HEK293 (cell line): ENCODE data around the gene SLC25A40.
A peak's percentile ranks its signal among the peaks of the same experiment; 100 is the strongest.

ENCODE experiments used
- CTCF ChIA-PET: fragments of 350-600 bp; formaldehyde crosslinking; extraction: SDS; loops from one replicate; lab custom pipeline; 2021; ENCODE audit warnings: antibody characterized with exemption; lab: Yijun Ruan, JAX
- POLR2A ChIA-PET: fragments of 300-600 bp; formaldehyde crosslinking; extraction: SDS; loops from one replicate; lab custom pipeline; 2020; ENCODE audit warnings: antibody characterized with exemption, inconsistent platforms; lab: Yijun Ruan, JAX
- H3K27ac ChIP-seq: fragments of 200-500 bp; sonication (Bioruptor generic); 2 replicates; pipeline ENCODE4 v1.5.1; 2014; ENCODE audit warnings: low read depth, low read length, control low read depth, inconsistent platforms; ENCODE audit errors: extremely low read depth
- H3K36me3 ChIP-seq, 2 experiments: fragments of 200-500 bp in 1 of 2; sonication (Bioruptor generic) in 1 of 2; 1 replicate in 1 of 2; 2 replicates in 1 of 2; pipeline ENCODE4 v1.5.1; 2014 to 2017; ENCODE audit warnings: inconsistent platforms in 2 of 2, low read length in 2 of 2; ENCODE audit not compliant: control insufficient read depth in 2 of 2, insufficient read depth in 1 of 2
- H3K4me1 ChIP-seq: fragments of 200-500 bp; sonication (Bioruptor generic); 2 replicates; pipeline ENCODE4 v1.5.1; 2014; ENCODE audit warnings: mild to moderate bottlenecking, low read length, inconsistent platforms; ENCODE audit not compliant: control insufficient read depth, insufficient read depth
- H3K4me3 ChIP-seq: 2 replicates; pipeline ENCODE4 v1.5.1; 2011; ENCODE audit warnings: low read depth, mild to moderate bottlenecking, control low read depth, low read length, moderate library complexity
- H3K9me3 ChIP-seq: fragments of 200-500 bp; sonication (Bioruptor generic); 2 replicates; pipeline ENCODE4 v1.5.1; 2014; ENCODE audit warnings: low read depth, low read length, inconsistent platforms; ENCODE audit not compliant: control insufficient read depth, insufficient read depth
- GLI2 ChIP-seq: fragments of 450-650 bp; formaldehyde crosslinking; IDR thresholded peaks from 2 replicates; pipeline ENCODE4; 2017; ENCODE audit warnings: missing biosample characterization, missing genetic modification characterization, low read depth, borderline replicate concordance
- HOXA7 ChIP-seq: sonication (generic); formaldehyde crosslinking; IDR thresholded peaks from 2 replicates; pipeline ENCODE4 v1.8.1; 2022; ENCODE audit warnings: missing genetic modification reagents, borderline replicate concordance
- KLF8 ChIP-seq: fragments of 450-650 bp; formaldehyde crosslinking; IDR thresholded peaks from 2 replicates; pipeline ENCODE4 v1.5.1; 2016; ENCODE audit warnings: missing biosample characterization, missing genetic modification characterization
- OVOL3 ChIP-seq: fragments of 450-650 bp; formaldehyde crosslinking; IDR thresholded peaks from 2 replicates; pipeline ENCODE4 v1.5.1; 2016; ENCODE audit warnings: missing biosample characterization, missing genetic modification characterization
- PRDM1 ChIP-seq: fragments of 450-650 bp; formaldehyde crosslinking; IDR thresholded peaks from 2 replicates; pipeline ENCODE4; 2016; ENCODE audit warnings: missing biosample characterization, missing genetic modification characterization
- YY1 ChIP-seq: fragments of 450-650 bp; formaldehyde crosslinking; IDR thresholded peaks from 2 replicates; pipeline ENCODE4 v1.5.1; 2018; ENCODE audit warnings: missing biosample characterization, missing genetic modification characterization
- ZBTB20 ChIP-seq: fragments of 450-650 bp; formaldehyde crosslinking; IDR thresholded peaks from 2 replicates; pipeline ENCODE4 v1.5.1; 2016; ENCODE audit warnings: missing biosample characterization, missing genetic modification characterization
- ZBTB48 ChIP-seq: fragments of 450-650 bp; formaldehyde crosslinking; IDR thresholded peaks from 2 replicates; pipeline ENCODE4 v1.5.1; 2016; ENCODE audit warnings: missing biosample characterization, missing genetic modification characterization
- ZEB2 ChIP-seq: fragments of 450-650 bp; formaldehyde crosslinking; IDR thresholded peaks from 2 replicates; pipeline ENCODE4 v1.5.1; 2016; ENCODE audit warnings: missing biosample characterization, missing genetic modification characterization
- ZFHX2 ChIP-seq: fragments of 450-650 bp; formaldehyde crosslinking; conservative IDR thresholded peaks from 2 replicates; pipeline ENCODE4 v1.5.1; 2016; ENCODE audit warnings: missing biosample characterization, missing genetic modification characterization
- ZFP37 ChIP-seq: fragments of 450-650 bp; formaldehyde crosslinking; IDR thresholded peaks from 2 replicates; pipeline ENCODE4 v1.5.1; 2016; ENCODE audit warnings: missing biosample characterization, missing genetic modification characterization
- ZNF121 ChIP-seq: fragments of 450-650 bp; formaldehyde crosslinking; IDR thresholded peaks from 2 replicates; pipeline ENCODE4 v1.5.1; 2016; ENCODE audit warnings: missing biosample characterization, missing genetic modification characterization
- ZNF221 ChIP-seq: fragments of 450-650 bp; formaldehyde crosslinking; IDR thresholded peaks from 2 replicates; pipeline ENCODE4 v1.5.1; 2017; ENCODE audit warnings: missing biosample characterization, missing genetic modification characterization, borderline replicate concordance
- ZNF335 ChIP-seq: fragments of 450-650 bp; formaldehyde crosslinking; conservative IDR thresholded peaks from 2 replicates; pipeline ENCODE4 v1.5.1; 2016; ENCODE audit warnings: missing biosample characterization, missing genetic modification characterization
- ZNF391 ChIP-seq: fragments of 450-650 bp; formaldehyde crosslinking; IDR thresholded peaks from 2 replicates; pipeline ENCODE4 v1.5.1; 2016; ENCODE audit warnings: low read depth, missing biosample characterization, missing genetic modification characterization, borderline replicate concordance
- ZNF48 ChIP-seq: fragments of 450-650 bp; formaldehyde crosslinking; IDR thresholded peaks from 2 replicates; pipeline ENCODE4 v1.5.1; 2016; ENCODE audit warnings: missing biosample characterization, missing genetic modification characterization
- ZNF530 ChIP-seq: fragments of 450-650 bp; formaldehyde crosslinking; IDR thresholded peaks from 2 replicates; pipeline ENCODE4 v1.5.1; 2016; ENCODE audit warnings: low read depth, missing biosample characterization, missing genetic modification characterization
- ZNF548 ChIP-seq: fragments of 450-650 bp; formaldehyde crosslinking; IDR thresholded peaks from 2 replicates; pipeline ENCODE4 v1.5.1; 2016; ENCODE audit warnings: missing biosample characterization, missing genetic modification characterization
- ZNF624 ChIP-seq: fragments of 450-650 bp; formaldehyde crosslinking; IDR thresholded peaks from 2 replicates; pipeline ENCODE4 v1.5.1; 2017; ENCODE audit warnings: missing biosample characterization, missing genetic modification characterization
- ZNF670 ChIP-seq: fragments of 450-650 bp; formaldehyde crosslinking; IDR thresholded peaks from 2 replicates; pipeline ENCODE4 v1.5.1; 2016; ENCODE audit warnings: missing biosample characterization, missing genetic modification characterization, low read depth
- ZNF776 ChIP-seq: fragments of 450-650 bp; formaldehyde crosslinking; IDR thresholded peaks from 2 replicates; pipeline ENCODE4 v1.5.0; 2017; ENCODE audit warnings: missing biosample characterization, missing genetic modification characterization, borderline replicate concordance
- ZSCAN23 ChIP-seq: fragments of 450-650 bp; formaldehyde crosslinking; IDR thresholded peaks from 2 replicates; pipeline ENCODE4 v1.5.1; 2016; ENCODE audit warnings: missing biosample characterization, missing genetic modification characterization
- TF ChIP-seq, protein P1 (sequence below): fragments of 450-650 bp; formaldehyde crosslinking; IDR thresholded peaks from 2 replicates; pipeline ENCODE4 v1.5.1; 2016; ENCODE audit warnings: missing biosample characterization, missing genetic modification characterization
- TF ChIP-seq, protein P2 (sequence below): fragments of 450-650 bp; formaldehyde crosslinking; IDR thresholded peaks from 2 replicates; pipeline ENCODE4 v1.5.1; 2017; ENCODE audit warnings: missing biosample characterization, missing genetic modification characterization
- TF ChIP-seq, protein P3 (sequence below): fragments of 450-650 bp; formaldehyde crosslinking; IDR thresholded peaks from 2 replicates; pipeline ENCODE4 v1.5.1; 2017; ENCODE audit warnings: missing biosample characterization, missing genetic modification characterization
- TF ChIP-seq, protein P4 (sequence below): fragments of 450-650 bp; formaldehyde crosslinking; IDR thresholded peaks from 2 replicates; pipeline ENCODE4; 2016; ENCODE audit warnings: missing biosample characterization, missing genetic modification characterization
- TF ChIP-seq, protein P5 (sequence below): fragments of 450-650 bp; formaldehyde crosslinking; conservative IDR thresholded peaks from 2 replicates; pipeline ENCODE4 v1.5.1; 2016; ENCODE audit warnings: low read depth, missing biosample characterization, missing genetic modification characterization

Gene SLC25A40

DNA sequence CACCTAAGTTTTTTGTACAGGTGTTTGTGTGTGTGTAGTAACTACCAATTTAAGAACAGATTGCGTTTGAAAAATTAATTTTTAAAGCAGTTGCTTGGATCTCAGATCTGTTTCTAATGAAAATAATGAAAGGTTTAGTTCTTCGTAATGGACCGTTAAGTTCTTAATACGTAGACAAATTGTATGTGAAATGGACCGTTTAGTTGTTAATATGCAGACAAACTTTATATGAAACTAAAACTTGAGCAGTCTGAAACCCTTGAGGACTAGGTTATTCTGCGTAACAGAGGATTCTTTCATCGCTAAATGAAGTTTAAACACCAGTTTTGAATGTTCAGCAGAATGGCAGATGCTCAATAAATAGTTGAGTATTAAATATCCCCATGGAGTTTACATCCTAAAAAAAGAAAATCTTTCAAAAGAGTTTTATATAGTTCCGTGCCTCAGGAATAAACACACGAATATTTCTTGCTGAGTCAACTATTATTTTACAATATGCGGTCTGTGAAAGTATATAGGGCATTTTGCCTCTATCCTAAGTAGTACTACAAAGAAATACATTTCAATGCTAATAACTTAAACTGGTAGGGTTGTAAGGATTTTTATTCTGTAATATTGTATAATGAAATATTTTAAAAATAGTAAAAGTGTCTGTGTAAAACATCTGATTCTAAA lies 1.3 kb upstream of the SLC25A40 start:
- POLR2A ChIA-PET: interaction anchor here (0.6 kb wide), 1 partner anchor 56 kb away, joined by 3 read pairs; the partner anchor contains the start of gene ADAM22
- H3K9me3 ChIP-seq: no peaks in the 10 kb centered on the region
- peak overlapping the region; percentile 56 for H3K4me3 ChIP-seq
- H3K4me1 ChIP-seq: peaks cover 5% of the 10 kb centered on the region; the same call in 1 of the 2 replicates
- peaks cover 29 to 38% of the 10 kb centered on the region in 2 experiments for H3K36me3 ChIP-seq
- TF ChIP-seq ZBTB48 (tag by site-specific recombination) (no peak), ZNF670 (tag by site-specific recombination) (no peak), ZNF48 (no peak), YY1 (tag by site-specific recombination) (no peak), HOXA7 (CRISPR knock-in tag) (no peak), ZSCAN23 (tag by site-specific recombination) (no peak), KLF8 (tag by site-specific recombination) (no peak), ZNF391 (tag by site-specific recombination) (no peak), ZNF530 (no peak), ZNF221 (no peak), ZNF624 (tag by site-specific recombination) (no peak), ZNF548 (no peak), OVOL3 (no peak), ZNF121 (tag by site-specific recombination) (no peak), GLI2 (tag by site-specific recombination) (no peak), ZFHX2 (no peak), ZEB2 (no peak)
- TF ChIP-seq, protein P1, sequence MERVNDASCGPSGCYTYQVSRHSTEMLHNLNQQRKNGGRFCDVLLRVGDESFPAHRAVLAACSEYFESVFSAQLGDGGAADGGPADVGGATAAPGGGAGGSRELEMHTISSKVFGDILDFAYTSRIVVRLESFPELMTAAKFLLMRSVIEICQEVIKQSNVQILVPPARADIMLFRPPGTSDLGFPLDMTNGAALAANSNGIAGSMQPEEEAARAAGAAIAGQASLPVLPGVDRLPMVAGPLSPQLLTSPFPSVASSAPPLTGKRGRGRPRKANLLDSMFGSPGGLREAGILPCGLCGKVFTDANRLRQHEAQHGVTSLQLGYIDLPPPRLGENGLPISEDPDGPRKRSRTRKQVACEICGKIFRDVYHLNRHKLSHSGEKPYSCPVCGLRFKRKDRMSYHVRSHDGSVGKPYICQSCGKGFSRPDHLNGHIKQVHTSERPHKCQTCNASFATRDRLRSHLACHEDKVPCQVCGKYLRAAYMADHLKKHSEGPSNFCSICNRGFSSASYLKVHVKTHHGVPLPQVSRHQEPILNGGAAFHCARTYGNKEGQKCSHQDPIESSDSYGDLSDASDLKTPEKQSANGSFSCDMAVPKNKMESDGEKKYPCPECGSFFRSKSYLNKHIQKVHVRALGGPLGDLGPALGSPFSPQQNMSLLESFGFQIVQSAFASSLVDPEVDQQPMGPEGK (tag by site-specific recombination): no peak
- TF ChIP-seq, protein P2, sequence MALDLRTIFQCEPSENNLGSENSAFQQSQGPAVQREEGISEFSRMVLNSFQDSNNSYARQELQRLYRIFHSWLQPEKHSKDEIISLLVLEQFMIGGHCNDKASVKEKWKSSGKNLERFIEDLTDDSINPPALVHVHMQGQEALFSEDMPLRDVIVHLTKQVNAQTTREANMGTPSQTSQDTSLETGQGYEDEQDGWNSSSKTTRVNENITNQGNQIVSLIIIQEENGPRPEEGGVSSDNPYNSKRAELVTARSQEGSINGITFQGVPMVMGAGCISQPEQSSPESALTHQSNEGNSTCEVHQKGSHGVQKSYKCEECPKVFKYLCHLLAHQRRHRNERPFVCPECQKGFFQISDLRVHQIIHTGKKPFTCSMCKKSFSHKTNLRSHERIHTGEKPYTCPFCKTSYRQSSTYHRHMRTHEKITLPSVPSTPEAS: no peak
- TF ChIP-seq, protein P3, sequence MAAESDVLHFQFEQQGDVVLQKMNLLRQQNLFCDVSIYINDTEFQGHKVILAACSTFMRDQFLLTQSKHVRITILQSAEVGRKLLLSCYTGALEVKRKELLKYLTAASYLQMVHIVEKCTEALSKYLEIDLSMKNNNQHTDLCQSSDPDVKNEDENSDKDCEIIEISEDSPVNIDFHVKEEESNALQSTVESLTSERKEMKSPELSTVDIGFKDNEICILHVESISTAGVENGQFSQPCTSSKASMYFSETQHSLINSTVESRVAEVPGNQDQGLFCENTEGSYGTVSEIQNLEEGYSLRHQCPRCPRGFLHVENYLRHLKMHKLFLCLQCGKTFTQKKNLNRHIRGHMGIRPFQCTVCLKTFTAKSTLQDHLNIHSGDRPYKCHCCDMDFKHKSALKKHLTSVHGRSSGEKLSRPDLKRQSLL: no peak
- peak overlapping the region; percentile 94; the same call in 1 of the 2 replicates for H3K27ac ChIP-seq
- CTCF ChIA-PET: no interaction called here

DNA sequence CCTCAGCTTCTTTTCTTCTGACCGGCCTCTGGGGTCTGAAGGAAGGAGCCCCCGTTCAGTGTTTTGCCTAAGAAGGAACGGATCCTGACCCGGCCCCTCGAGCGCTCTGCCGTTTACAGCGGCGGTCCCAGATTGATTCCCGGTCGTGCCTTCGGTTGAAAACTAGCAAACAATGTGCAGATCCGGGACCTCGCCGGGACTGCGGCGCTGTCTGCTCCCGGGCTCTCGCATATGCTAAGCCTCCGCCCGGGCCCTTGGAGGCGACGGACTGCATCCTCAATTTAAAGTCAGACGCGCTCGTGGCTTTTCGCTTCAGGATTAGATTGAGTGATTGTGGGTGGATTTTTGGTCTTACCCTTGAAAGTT lies 692 bp upstream of the SLC25A40 start:
- no peaks in the 10 kb centered on the region for H3K9me3 ChIP-seq
- H3K4me3 ChIP-seq: peak overlapping the region; percentile 56
- TF ChIP-seq, protein P4, sequence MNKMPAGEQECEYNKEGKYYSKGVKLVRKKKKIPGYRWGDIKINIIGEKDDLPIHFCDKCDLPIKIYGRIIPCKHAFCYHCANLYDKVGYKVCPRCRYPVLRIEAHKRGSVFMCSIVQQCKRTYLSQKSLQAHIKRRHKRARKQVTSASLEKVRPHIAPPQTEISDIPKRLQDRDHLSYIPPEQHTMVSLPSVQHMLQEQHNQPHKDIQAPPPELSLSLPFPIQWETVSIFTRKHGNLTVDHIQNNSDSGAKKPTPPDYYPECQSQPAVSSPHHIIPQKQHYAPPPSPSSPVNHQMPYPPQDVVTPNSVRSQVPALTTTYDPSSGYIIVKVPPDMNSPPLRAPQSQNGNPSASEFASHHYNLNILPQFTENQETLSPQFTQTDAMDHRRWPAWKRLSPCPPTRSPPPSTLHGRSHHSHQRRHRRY (tag by site-specific recombination): no peak
- 0 out of 2 replicates have a peak, but pooled peaks have one; percentile 25 for TF ChIP-seq ZFP37 (tag by site-specific recombination)
- no peak for TF ChIP-seq ZNF776
- TF ChIP-seq PRDM1 (tag by site-specific recombination): no peak
- TF ChIP-seq, protein P5, sequence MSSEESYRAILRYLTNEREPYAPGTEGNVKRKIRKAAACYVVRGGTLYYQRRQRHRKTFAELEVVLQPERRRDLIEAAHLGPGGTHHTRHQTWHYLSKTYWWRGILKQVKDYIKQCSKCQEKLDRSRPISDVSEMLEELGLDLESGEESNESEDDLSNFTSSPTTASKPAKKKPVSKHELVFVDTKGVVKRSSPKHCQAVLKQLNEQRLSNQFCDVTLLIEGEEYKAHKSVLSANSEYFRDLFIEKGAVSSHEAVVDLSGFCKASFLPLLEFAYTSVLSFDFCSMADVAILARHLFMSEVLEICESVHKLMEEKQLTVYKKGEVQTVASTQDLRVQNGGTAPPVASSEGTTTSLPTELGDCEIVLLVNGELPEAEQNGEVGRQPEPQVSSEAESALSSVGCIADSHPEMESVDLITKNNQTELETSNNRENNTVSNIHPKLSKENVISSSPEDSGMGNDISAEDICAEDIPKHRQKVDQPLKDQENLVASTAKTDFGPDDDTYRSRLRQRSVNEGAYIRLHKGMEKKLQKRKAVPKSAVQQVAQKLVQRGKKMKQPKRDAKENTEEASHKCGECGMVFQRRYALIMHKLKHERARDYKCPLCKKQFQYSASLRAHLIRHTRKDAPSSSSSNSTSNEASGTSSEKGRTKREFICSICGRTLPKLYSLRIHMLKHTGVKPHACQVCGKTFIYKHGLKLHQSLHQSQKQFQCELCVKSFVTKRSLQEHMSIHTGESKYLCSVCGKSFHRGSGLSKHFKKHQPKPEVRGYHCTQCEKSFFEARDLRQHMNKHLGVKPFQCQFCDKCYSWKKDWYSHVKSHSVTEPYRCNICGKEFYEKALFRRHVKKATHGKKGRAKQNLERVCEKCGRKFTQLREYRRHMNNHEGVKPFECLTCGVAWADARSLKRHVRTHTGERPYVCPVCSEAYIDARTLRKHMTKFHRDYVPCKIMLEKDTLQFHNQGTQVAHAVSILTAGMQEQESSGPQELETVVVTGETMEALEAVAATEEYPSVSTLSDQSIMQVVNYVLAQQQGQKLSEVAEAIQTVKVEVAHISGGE (tag by site-specific recombination): peak; percentile 84
- peak; percentile 64 for TF ChIP-seq ZNF335 (tag by site-specific recombination)
- peak; percentile 98 for TF ChIP-seq ZBTB20 (tag by site-specific recombination)
- TF ChIP-seq, all 188 proteins: peak for 4
- Histone ChIP-seq H3K4me1 (peaks cover 5% of the 10 kb centered on the region; the same call in 1 of the 2 replicates), H3K27ac (peak overlapping the region; percentile 94), H3K36me3 (peaks cover 26 to 33% of the 10 kb centered on the region in 2 experiments)
- POLR2A ChIA-PET: interaction anchor here (1.2 to 1.3 kb wide), 2 partner anchors 57 to 532 kb away, joined by 7 to 8 read pairs; partner anchors contain the start of genes ADAM22 and CROT
- CTCF ChIA-PET: no interaction called here
